AG04449 (cell line): Measurements from ENCODE around the gene RYR1.

Source experiments
- CTCF ChIA-PET: fragments of 350-600 bp; formaldehyde crosslinking; extraction: SDS; loops from one replicate; lab custom pipeline; 2021; ENCODE audit warnings: antibody characterized with exemption; lab: Yijun Ruan, JAX
- POLR2A ChIA-PET: fragments of 400-600, 350-600 bp; formaldehyde crosslinking; extraction: SDS; loops from one replicate; lab custom pipeline; 2020; ENCODE audit warnings: antibody characterized with exemption, inconsistent platforms; lab: Yijun Ruan, JAX
- DNase-seq: peaks from one replicate; pipeline ENCODE4 v3.0.0-alpha.2; 2010; ENCODE audit warnings: low read depth, low spot score
- H3K4me3 ChIP-seq: 2 replicates; pipeline ENCODE4 v1.5.1; 2011; ENCODE audit warnings: low read depth, mild to moderate bottlenecking, control low read depth, low read length
- CTCF ChIP-seq: IDR thresholded peaks from one replicate; pipeline ENCODE4 v1.5.1; 2011; ENCODE audit warnings: mild to moderate bottlenecking, moderate library complexity, low read length, control low read depth, inconsistent platforms; ENCODE audit not compliant: insufficient read depth; ENCODE audit errors: missing control alignments

RYR1 gene

GRCh38 chr19:38502410-38503076 is 69.1 kb downstream of the RYR1 start:
- DNase-seq, result no peak
- no peak for TF ChIP-seq CTCF
- no peak overlapping the region for H3K4me3 ChIP-seq
- ChIA-PET POLR2A (no interaction called here), CTCF (no interaction called here)

- CTCF ChIA-PET, result no interaction called here
- TF ChIP-seq CTCF, result no peak
- POLR2A ChIA-PET, result no interaction called here
- no peak overlapping the region for H3K4me3 ChIP-seq
- no peak for DNase-seq
Measured at GRCh38 chr19:38503077-38503410, 69.6 kb downstream of the RYR1 start.

- DNase-seq, result no peak
- POLR2A ChIA-PET, result no interaction called here
- no peak overlapping the region for H3K4me3 ChIP-seq
- CTCF ChIA-PET, result no interaction called here
- no peak for TF ChIP-seq CTCF
Measured at GRCh38 chr19:38505958-38506357, 72.5 kb downstream of the RYR1 start.

GRCh38 chr19:38506375-38506722 is 72.9 kb downstream of the RYR1 start:
- no peak for DNase-seq
- TF ChIP-seq CTCF, result no peak
- H3K4me3 ChIP-seq, result no peak overlapping the region
- CTCF ChIA-PET, result no interaction called here
- POLR2A ChIA-PET, result no interaction called here

- CTCF ChIA-PET, result no interaction called here
- no peak overlapping the region for H3K4me3 ChIP-seq
- no peak for TF ChIP-seq CTCF
- DNase-seq, result no peak
- POLR2A ChIA-PET, result no interaction called here
Measured at GRCh38 chr19:38506723-38507550, 73.4 kb downstream of the RYR1 start.

- POLR2A ChIA-PET, result no interaction called here
- TF ChIP-seq CTCF, result no peak
Measured at GRCh38 chr19:38507551-38508127, 74.1 kb downstream of the RYR1 start.

More at GRCh38 chr19:38507551-38508127, 74.1 kb downstream of the RYR1 start:
- no peak for DNase-seq
- CTCF ChIA-PET, result interaction anchor here (1.3 kb wide), 1 partner anchor 426 kb away, joined by 3 read pairs; no protein-coding TSS in a partner anchor
- no peak overlapping the region for H3K4me3 ChIP-seq
